Left lung (tissue), 10 donors: ENCODE data around the gene GRIK3. TPM values are rescaled to one million over a fixed set of nuclear protein-coding genes. Genes with fewer than 3 reads are reported as not detected.

Experiments used
- ATAC-seq: fragments of 200-7000 bp; cut with Tn5 transposase; one replicate; pipeline ENCODE4 v1.9.1; 2020; ENCODE audit warnings: moderate library complexity
- DNase-seq, 4 donors: peaks; one replicate each; pipeline ENCODE4 v3.0.0-alpha.2; 2013 to 2020
- H3K27ac ChIP-seq, 2 donors: fragments of 200-600 bp; sonication (generic) in 1 of 2; one replicate each; pipeline versions ENCODE4 v1.5.0 to v1.8.0; 2020 to 2021
- H3K27me3 ChIP-seq, 2 donors: fragments of 200-600 bp; sonication (generic) in 1 of 2; one replicate each; pipeline versions ENCODE4 v1.5.0 to v1.8.0; 2020 to 2021
- H3K36me3 ChIP-seq, 2 donors: fragments of 200-600 bp; sonication (generic) in 1 of 2; one replicate each; pipeline versions ENCODE4 v1.5.0 to v1.8.0; 2020 to 2021
- H3K4me1 ChIP-seq, 2 donors: fragments of 200-600 bp; one replicate each; pipeline ENCODE4 v1.8.0; 2021
- H3K4me3 ChIP-seq, 2 donors: fragments of 200-600 bp; sonication (generic) in 1 of 2; one replicate each; pipeline versions ENCODE4 v1.5.0 to v1.8.0; 2020 to 2021; ENCODE audit warnings: mild to moderate bottlenecking in 1 of 2
- H3K9me3 ChIP-seq, 2 donors: fragments of 200-600 bp; sonication (generic) in 1 of 2; one replicate each; pipeline versions ENCODE4 v1.5.0 to v1.8.0; 2020 to 2021
- intact Hi-C, 2 donors: fragments of 100-400 bp; cut with DNase I; formaldehyde crosslinking; loops; one replicate each; pipeline versions ENCODE4 v1.11.2 to v1.14.2; 2022
- polyA plus RNA-seq, 6 donors: library from polyadenylated mRNA; unstranded; fragments of 120-200 nt; gene quantifications; one replicate each; pipeline ENCODE4 v1.2.1, GENCODE V29; 2013; ENCODE audit not compliant: insufficient read length in 6 of 6
- total RNA-seq, 2 donors: library from RNA; stranded (reverse); fragmentation: NEBNext Ultra II Directional; extraction: Animal tissue kit (Norgen Biotek cat#: 25700); gene quantifications; one replicate each; pipeline ENCODE4 v1.2.1, GENCODE V29; 2021
- TF ChIP-seq, protein P1 (sequence below), 2 donors: fragments of 200-600 bp; sonication (generic) in 1 of 2; IDR thresholded peaks; one replicate each; pipeline versions ENCODE4 v1.5.0 to v1.8.0; 2021; ENCODE audit warnings: antibody characterized with exemption in 2 of 2
- donor health status: DM: no; HTN: yes; CAD: no.
- donor health status: DM: no; HTN: no; CAD: no.

GRIK3 gene
- total and polyA plus RNA-seq, 8 donors: 0.18 to 1.2 (median 0.48) TPM; not detected in 1

DNA sequence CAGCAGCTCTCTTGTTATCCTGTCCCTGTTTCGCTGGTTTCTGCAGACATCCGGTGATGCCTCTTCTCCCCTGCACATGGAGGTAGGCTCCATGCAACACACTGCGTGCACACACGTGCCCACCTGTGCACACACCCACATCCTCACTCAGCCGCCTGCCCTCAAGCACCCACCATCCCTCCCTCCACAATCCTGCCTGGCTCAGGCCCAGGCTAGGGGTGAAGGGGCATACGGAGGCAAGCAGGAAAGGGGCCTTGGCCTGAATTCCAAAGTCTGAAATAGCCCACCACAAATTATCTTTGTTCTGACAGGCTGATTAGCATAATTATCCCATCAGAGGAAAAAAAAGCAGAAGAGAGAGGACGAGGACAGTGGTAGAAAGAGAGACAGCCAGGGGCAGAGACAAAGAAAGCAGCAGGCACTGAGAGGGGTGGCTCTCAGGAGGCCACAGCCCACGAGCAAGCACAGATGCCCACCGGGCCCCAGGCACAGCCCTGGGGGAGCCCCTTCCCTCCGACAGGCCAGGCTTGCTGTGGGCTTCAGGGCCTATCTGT, 73.2 kb downstream of the GRIK3 start:
- Histone ChIP-seq H3K27ac (no peak overlapping the region), H3K4me3 (no peak overlapping the region), H3K9me3 (no peaks in the 10 kb centered on the region), H3K36me3 (no peaks in the 10 kb centered on the region), H3K27me3 (peaks cover 0 to 21% of the 10 kb centered on the region in 2 donors), H3K4me1 (no peaks in the 10 kb centered on the region)
- intact Hi-C loops: no loop called here
- ATAC-seq (no peak), DNase-seq (no peak)
- TF ChIP-seq, protein P1, sequence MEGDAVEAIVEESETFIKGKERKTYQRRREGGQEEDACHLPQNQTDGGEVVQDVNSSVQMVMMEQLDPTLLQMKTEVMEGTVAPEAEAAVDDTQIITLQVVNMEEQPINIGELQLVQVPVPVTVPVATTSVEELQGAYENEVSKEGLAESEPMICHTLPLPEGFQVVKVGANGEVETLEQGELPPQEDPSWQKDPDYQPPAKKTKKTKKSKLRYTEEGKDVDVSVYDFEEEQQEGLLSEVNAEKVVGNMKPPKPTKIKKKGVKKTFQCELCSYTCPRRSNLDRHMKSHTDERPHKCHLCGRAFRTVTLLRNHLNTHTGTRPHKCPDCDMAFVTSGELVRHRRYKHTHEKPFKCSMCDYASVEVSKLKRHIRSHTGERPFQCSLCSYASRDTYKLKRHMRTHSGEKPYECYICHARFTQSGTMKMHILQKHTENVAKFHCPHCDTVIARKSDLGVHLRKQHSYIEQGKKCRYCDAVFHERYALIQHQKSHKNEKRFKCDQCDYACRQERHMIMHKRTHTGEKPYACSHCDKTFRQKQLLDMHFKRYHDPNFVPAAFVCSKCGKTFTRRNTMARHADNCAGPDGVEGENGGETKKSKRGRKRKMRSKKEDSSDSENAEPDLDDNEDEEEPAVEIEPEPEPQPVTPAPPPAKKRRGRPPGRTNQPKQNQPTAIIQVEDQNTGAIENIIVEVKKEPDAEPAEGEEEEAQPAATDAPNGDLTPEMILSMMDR (IDR thresholded peaks at IDR 0.05): no peak

DNA sequence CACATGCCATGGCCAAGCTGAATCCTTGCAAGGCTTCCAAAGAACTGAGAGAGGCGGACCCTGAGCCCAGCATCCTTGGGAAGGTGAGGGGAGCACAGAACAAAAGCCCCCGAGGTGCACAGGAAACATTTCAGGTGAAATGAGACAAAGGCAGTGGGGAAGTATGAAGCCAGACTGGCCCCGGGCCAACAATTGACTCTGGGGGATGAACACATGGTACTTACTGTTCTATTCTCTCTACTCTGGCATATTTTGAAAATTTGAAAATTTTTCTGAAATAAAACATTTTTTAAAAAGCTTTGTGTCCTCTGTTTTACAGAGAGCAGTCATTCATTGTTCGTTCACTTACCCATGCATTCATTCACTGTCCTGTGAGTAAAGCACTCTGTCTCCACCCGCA, 77.7 kb downstream of the GRIK3 start:
- DNase-seq: no peak
- H3K4me3 ChIP-seq: no peak overlapping the region

GRCh38 chr1:36955016-36955415, 79.3 kb downstream of the GRIK3 start:
- peaks cover 0 to 36% of the 10 kb centered on the region in 2 donors for H3K27me3 ChIP-seq
- TF ChIP-seq, protein P1 (IDR thresholded peaks at IDR 0.05): no peak
- intact Hi-C loops: no loop called here
- no peaks in the 10 kb centered on the region for H3K9me3 ChIP-seq
- H3K4me1 ChIP-seq: no peaks in the 10 kb centered on the region
- no peak overlapping the region for H3K27ac ChIP-seq
- H3K4me3 ChIP-seq: no peak overlapping the region
- no peak for ATAC-seq
- no peaks in the 10 kb centered on the region for H3K36me3 ChIP-seq
- no peak for DNase-seq

More for the DNA sequence above, 77.7 kb downstream of the GRIK3 start:
- peaks cover 0 to 43% of the 10 kb centered on the region in 2 donors for H3K27me3 ChIP-seq
- no peaks in the 10 kb centered on the region for H3K4me1 ChIP-seq
- no peak overlapping the region for H3K27ac ChIP-seq
- intact Hi-C loops: no loop called here
- H3K9me3 ChIP-seq: no peaks in the 10 kb centered on the region
- no peaks in the 10 kb centered on the region for H3K36me3 ChIP-seq
- TF ChIP-seq, protein P1 (IDR thresholded peaks at IDR 0.05): no peak
- no peak for ATAC-seq

DNA sequence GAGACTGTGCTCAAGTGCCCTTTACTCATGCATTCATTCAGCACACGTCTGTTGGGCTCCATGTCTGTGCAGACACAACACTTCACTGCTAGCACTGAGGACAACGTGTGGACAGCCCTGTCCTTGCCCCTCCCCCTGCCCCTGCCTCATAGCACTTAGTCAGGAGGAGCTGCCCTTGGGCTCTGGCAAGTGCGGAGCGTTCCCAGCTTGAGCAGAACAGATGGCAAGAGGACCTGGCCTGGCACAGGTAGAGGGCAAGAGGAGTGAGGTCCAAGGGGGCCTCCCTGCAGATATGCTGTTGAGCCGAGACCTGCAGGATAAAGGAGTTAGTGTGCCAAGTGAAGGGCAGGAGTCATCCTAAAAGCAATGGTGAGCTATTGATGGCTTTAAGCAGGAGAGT, 81.3 kb downstream of the GRIK3 start:
- no peak overlapping the region for H3K4me3 ChIP-seq
- intact Hi-C loops: no loop called here
- no peak overlapping the region for H3K27ac ChIP-seq
- TF ChIP-seq, protein P1 (IDR thresholded peaks at IDR 0.05): no peak
- H3K4me1 ChIP-seq: no peaks in the 10 kb centered on the region
- no peaks in the 10 kb centered on the region for H3K36me3 ChIP-seq
- ATAC-seq (no peak), DNase-seq (no peak)
- peaks cover 0 to 44% of the 10 kb centered on the region in 2 donors for H3K27me3 ChIP-seq
- no peaks in the 10 kb centered on the region for H3K9me3 ChIP-seq

GRCh38 chr1:36951761-36952160, 82.6 kb downstream of the GRIK3 start:
- intact Hi-C loops: no loop called here

More at GRCh38 chr1:36951761-36952160, 82.6 kb downstream of the GRIK3 start:
- H3K27me3 ChIP-seq: peaks cover 0 to 44% of the 10 kb centered on the region in 2 donors
- H3K9me3 ChIP-seq: no peaks in the 10 kb centered on the region
- H3K27ac ChIP-seq: no peak overlapping the region
- H3K4me3 ChIP-seq: no peak overlapping the region
- ATAC-seq: no peak
- DNase-seq: no peak
- H3K4me1 ChIP-seq: no peaks in the 10 kb centered on the region
- TF ChIP-seq, protein P1 (IDR thresholded peaks at IDR 0.05): no peak
- no peaks in the 10 kb centered on the region for H3K36me3 ChIP-seq
